ENCODE data around the gene ZFPM1.

- TF ChIP-seq, protein P1, sequence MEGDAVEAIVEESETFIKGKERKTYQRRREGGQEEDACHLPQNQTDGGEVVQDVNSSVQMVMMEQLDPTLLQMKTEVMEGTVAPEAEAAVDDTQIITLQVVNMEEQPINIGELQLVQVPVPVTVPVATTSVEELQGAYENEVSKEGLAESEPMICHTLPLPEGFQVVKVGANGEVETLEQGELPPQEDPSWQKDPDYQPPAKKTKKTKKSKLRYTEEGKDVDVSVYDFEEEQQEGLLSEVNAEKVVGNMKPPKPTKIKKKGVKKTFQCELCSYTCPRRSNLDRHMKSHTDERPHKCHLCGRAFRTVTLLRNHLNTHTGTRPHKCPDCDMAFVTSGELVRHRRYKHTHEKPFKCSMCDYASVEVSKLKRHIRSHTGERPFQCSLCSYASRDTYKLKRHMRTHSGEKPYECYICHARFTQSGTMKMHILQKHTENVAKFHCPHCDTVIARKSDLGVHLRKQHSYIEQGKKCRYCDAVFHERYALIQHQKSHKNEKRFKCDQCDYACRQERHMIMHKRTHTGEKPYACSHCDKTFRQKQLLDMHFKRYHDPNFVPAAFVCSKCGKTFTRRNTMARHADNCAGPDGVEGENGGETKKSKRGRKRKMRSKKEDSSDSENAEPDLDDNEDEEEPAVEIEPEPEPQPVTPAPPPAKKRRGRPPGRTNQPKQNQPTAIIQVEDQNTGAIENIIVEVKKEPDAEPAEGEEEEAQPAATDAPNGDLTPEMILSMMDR (conservative IDR thresholded peaks at IDR 0.05; ENCODE audit: low read depth in 2 of 2) = no peak
- TF ChIP-seq JUNB (IDR thresholded peaks at IDR 0.05; ENCODE audit: unreplicated experiment) = no peak
- TF ChIP-seq EZH2 (IDR thresholded peaks at IDR 0.05; ENCODE audit: low read depth, unreplicated experiment) = no peak
These were observed 59.9 kb downstream of the ZFPM1 start for GRCh38 chr16:88512728-88513696.

Measured in GM23338 (cell line).